ENCODE results near the gene STRN3. TPM values are rescaled to one million over a fixed set of nuclear protein-coding genes. Genes with fewer than 3 reads are reported as not detected.
"Not testable (repeated sequence)": the region's sequence is repeated elsewhere in the genome, so short reads cannot be mapped to it uniquely, and the experiment has no call there.

STRN3 gene
- total and polyA plus RNA-seq, 2 donors (not counting 1 experiment from before 2014, with no cell fraction given): 7.7 to 43.9 TPM

GRCh38 chr14:30971586-30971985 lies 54.6 kb downstream of the STRN3 start:
- no peak for TF ChIP-seq EZH2 (IDR thresholded peaks at IDR 0.05; ENCODE audit: borderline replicate concordance, insufficient read depth, low read depth, low read length, poor library complexity, severe bottlenecking)
- TF ChIP-seq CTCF (IDR thresholded peaks at IDR 0.05): no peak
- no peak overlapping the region for H3K27ac Mint-ChIP-seq
- no peak overlapping the region for H3K9ac ChIP-seq (ENCODE audit: low read length)
- intact Hi-C loops (cut with micrococcal nuclease): no loop called here
- H2AFZ ChIP-seq (ENCODE audit: insufficient read depth, low read depth, low read length, poor library complexity, severe bottlenecking): no peak overlapping the region
- H3K4me3 Mint-ChIP-seq: no peak overlapping the region
- peaks cover 43% of the 10 kb centered on the region for H3K4me1 Mint-ChIP-seq
- peaks cover 0 to 1% of the 10 kb centered on the region in 2 experiments for H3K36me3 ChIP-seq (replicated peaks in 1 of 2; ENCODE audit: control extremely low read depth in 1 of 2, control insufficient read depth in 1 of 2, extremely low read depth in 1 of 2, insufficient read depth in 2 of 2, low read length in 1 of 2)
- ChIA-PET POLR2A (no interaction called here), CTCF (no interaction called here)
- H3K27me3 ChIP-seq (replicated peaks in 1 of 4; ENCODE audit: control extremely low read depth in 1 of 4, control insufficient read depth in 3 of 4, insufficient read depth in 4 of 4, low read length in 3 of 4): no peaks in the 10 kb centered on the region
- H3K9me3 ChIP-seq (ENCODE audit: control extremely low read depth in 1 of 3, control insufficient read depth in 2 of 3, insufficient read depth in 1 of 3, low read length in 2 of 3): peaks cover 0 to 17% (median 3%) of the 10 kb centered on the region in 3 donors
- ATAC-seq (ENCODE audit: low read depth) (no peak), DNase-seq (no peak)
- peaks cover 1% of the 10 kb centered on the region for H3K9me3 Mint-ChIP-seq (ENCODE audit: insufficient read depth)
- peaks cover 59% of the 10 kb centered on the region for H4K20me1 ChIP-seq (ENCODE audit: control insufficient read depth, insufficient read depth, low read length, poor library complexity, severe bottlenecking)
- peaks cover 10 to 12% of the 10 kb centered on the region in 2 donors for H3K4me1 ChIP-seq (ENCODE audit: control insufficient read depth in 2 of 2, insufficient read depth in 2 of 2, low read length in 2 of 2)
- no peak overlapping the region for H3K4me2 ChIP-seq (replicated peaks; ENCODE audit: low read depth, low read length, poor library complexity, severe bottlenecking)
- H3K27me3 Mint-ChIP-seq: no peaks in the 10 kb centered on the region
- peaks cover 96% of the 10 kb centered on the region for H3K79me2 ChIP-seq (ENCODE audit: control insufficient read depth, insufficient read depth, low read length)
- no peak overlapping the region for H3K4me3 ChIP-seq (ENCODE audit: control extremely low read depth in 1 of 5, extremely low read depth in 1 of 5, insufficient read depth in 1 of 5, low read depth in 2 of 5, low read length in 4 of 5)
- H3K27ac ChIP-seq (ENCODE audit: low read length in 2 of 2): no peak overlapping the region
- 100% methylated on average over 1 of the region's 5 CpGs for WGBS (ENCODE audit: insufficient coverage)

- H3K9ac ChIP-seq (ENCODE audit: low read length); H3K27ac ChIP-seq (ENCODE audit: low read length in 2 of 2); H2AFZ ChIP-seq (ENCODE audit: insufficient read depth, low read depth, low read length, poor library complexity, severe bottlenecking); H3K9me3 Mint-ChIP-seq (ENCODE audit: insufficient read depth); H3K4me2 ChIP-seq (replicated peaks; ENCODE audit: low read depth, low read length, poor library complexity, severe bottlenecking); H3K27me3 Mint-ChIP-seq; H3K36me3 ChIP-seq (replicated peaks in 1 of 2; ENCODE audit: control extremely low read depth in 1 of 2, control insufficient read depth in 1 of 2, extremely low read depth in 1 of 2, insufficient read depth in 2 of 2, low read length in 1 of 2); ATAC-seq (ENCODE audit: low read depth); POLR2A ChIA-PET; H3K27me3 ChIP-seq (replicated peaks in 1 of 4; ENCODE audit: control extremely low read depth in 1 of 4, control insufficient read depth in 3 of 4, insufficient read depth in 4 of 4, low read length in 3 of 4); H3K4me3 ChIP-seq (ENCODE audit: control extremely low read depth in 1 of 5, extremely low read depth in 1 of 5, insufficient read depth in 1 of 5, low read depth in 2 of 5, low read length in 4 of 5); intact Hi-C loops (cut with micrococcal nuclease); DNase-seq: not testable (repeated sequence)
- Mint-ChIP-seq H3K4me1 (peaks cover 38% of the 10 kb centered on the region), H3K4me3 (peak overlapping the region; percentile 6), H3K27ac (peak overlapping the region; percentile 38)
- Histone ChIP-seq H3K79me2 (ENCODE audit: control insufficient read depth, insufficient read depth, low read length) (peaks cover 96% of the 10 kb centered on the region), H3K4me1 (ENCODE audit: control insufficient read depth in 2 of 2, insufficient read depth in 2 of 2, low read length in 2 of 2) (peaks cover 6 to 12% of the 10 kb centered on the region in 2 donors), H3K9me3 (ENCODE audit: control extremely low read depth in 1 of 3, control insufficient read depth in 2 of 3, insufficient read depth in 1 of 3, low read length in 2 of 3) (peaks cover 0 to 32% (median 14%) of the 10 kb centered on the region in 3 donors), H4K20me1 (ENCODE audit: control insufficient read depth, insufficient read depth, low read length, poor library complexity, severe bottlenecking) (peaks cover 65% of the 10 kb centered on the region)
- CTCF ChIA-PET: interaction anchor here (1.3 kb wide), 1 partner anchor 10 kb away, joined by 4 read pairs; no protein-coding TSS in a partner anchor
- WGBS (ENCODE audit: insufficient coverage): 65% methylated on average over 4 of the region's 4 CpGs
Observed at GRCh38 chr14:30969796-30970195, 56.4 kb downstream of the STRN3 start.

- CTCF ChIA-PET: not testable (repeated sequence)
Observed at GRCh38 chr14:30967364-30968098, 58.6 kb downstream of the STRN3 start.

More at GRCh38 chr14:30967364-30968098, 58.6 kb downstream of the STRN3 start:
- intact Hi-C loops (cut with micrococcal nuclease); ATAC-seq (ENCODE audit: low read depth); H2AFZ ChIP-seq (ENCODE audit: insufficient read depth, low read depth, low read length, poor library complexity, severe bottlenecking); H3K27me3 Mint-ChIP-seq; POLR2A ChIA-PET; H3K27ac Mint-ChIP-seq; H3K27me3 ChIP-seq (replicated peaks in 1 of 4; ENCODE audit: control extremely low read depth in 1 of 4, control insufficient read depth in 3 of 4, insufficient read depth in 4 of 4, low read length in 3 of 4); H3K4me2 ChIP-seq (replicated peaks; ENCODE audit: low read depth, low read length, poor library complexity, severe bottlenecking); H3K4me3 ChIP-seq (ENCODE audit: control extremely low read depth in 1 of 5, extremely low read depth in 1 of 5, insufficient read depth in 1 of 5, low read depth in 2 of 5, low read length in 4 of 5); H3K4me1 ChIP-seq (ENCODE audit: control insufficient read depth in 2 of 2, insufficient read depth in 2 of 2, low read length in 2 of 2); H3K4me3 Mint-ChIP-seq; H3K27ac ChIP-seq (ENCODE audit: low read length in 2 of 2); DNase-seq; H3K9ac ChIP-seq (ENCODE audit: low read length): not testable (repeated sequence)
- H3K4me1 Mint-ChIP-seq: peaks cover 31% of the 10 kb centered on the region
- WGBS (ENCODE audit: insufficient coverage): 100% methylated on average over 4 of the region's 11 CpGs
- H3K9me3 Mint-ChIP-seq (ENCODE audit: insufficient read depth): peaks cover 10% of the 10 kb centered on the region
- peaks cover 48% of the 10 kb centered on the region for H4K20me1 ChIP-seq (ENCODE audit: control insufficient read depth, insufficient read depth, low read length, poor library complexity, severe bottlenecking)
- peaks cover 95% of the 10 kb centered on the region for H3K79me2 ChIP-seq (ENCODE audit: control insufficient read depth, insufficient read depth, low read length)
- H3K9me3 ChIP-seq (ENCODE audit: control extremely low read depth in 1 of 3, control insufficient read depth in 2 of 3, insufficient read depth in 1 of 3, low read length in 2 of 3): peaks cover 0 to 36% (median 14%) of the 10 kb centered on the region in 3 donors
- peaks cover 1 to 11% of the 10 kb centered on the region in 2 experiments for H3K36me3 ChIP-seq (replicated peaks in 1 of 2; ENCODE audit: control extremely low read depth in 1 of 2, control insufficient read depth in 1 of 2, extremely low read depth in 1 of 2, insufficient read depth in 2 of 2, low read length in 1 of 2)

Data from B cell (primary cell).